GM19324 (cell line): ENCODE results near the gene CLCNKA.
"Not testable (repeated sequence)": the region's sequence is repeated elsewhere in the genome, so short reads cannot be mapped to it uniquely, and the experiment has no call there.

Experiments
- ATAC-seq: cut with Tn5 transposase; IDR thresholded peaks from one replicate; pipeline ENCODE4 v1.9.1; 2021; ENCODE audit warnings: mild to moderate bottlenecking, moderate library complexity; ENCODE audit not compliant: unreplicated experiment, low FRiP score

The CLCNKA gene

GRCh38 chr1:16017076-16017460 lies 4.8 kb upstream of the CLCNKA start:
- no peak for ATAC-seq

GRCh38 chr1:16017461-16018303 lies 4.2 kb upstream of the CLCNKA start, which contains the start of gene HSPB7:
HSPB7 (minus strand) TSS chr1:16018043; CDS start chr1:16017963, 80 bp downstream.
- ATAC-seq = no peak

GRCh38 chr1:16018308-16018707 lies 3.5 kb upstream of the CLCNKA start:
- no peak for ATAC-seq

GRCh38 chr1:16018749-16019643 lies 2.8 kb upstream of the CLCNKA start:
- ATAC-seq = no peak

GRCh38 chr1:16019644-16020277 lies 2.1 kb upstream of the CLCNKA start:
- ATAC-seq = no peak

- ATAC-seq = no peak
These were observed 1.5 kb upstream of the CLCNKA start for GRCh38 chr1:16020325-16020724.

- not testable (repeated sequence) for ATAC-seq
These were observed 958 bp upstream of the CLCNKA start for GRCh38 chr1:16020878-16021277.

GRCh38 chr1:16022393-16022792 lies 557 bp downstream of the CLCNKA start:
- no peak for ATAC-seq

GRCh38 chr1:16023050-16023653 lies 1.3 kb downstream of the CLCNKA start:
- no peak for ATAC-seq

GRCh38 chr1:16026302-16026701 lies 4.5 kb downstream of the CLCNKA start:
- not testable (repeated sequence) for ATAC-seq

- ATAC-seq = no peak
These were observed 5.1 kb downstream of the CLCNKA start for GRCh38 chr1:16026723-16027484.

- no peak for ATAC-seq
These were observed 6.6 kb downstream of the CLCNKA start for GRCh38 chr1:16028237-16029002.

- not testable (repeated sequence) for ATAC-seq
These were observed 7.1 kb downstream of the CLCNKA start for GRCh38 chr1:16029003-16029268.

GRCh38 chr1:16029288-16029687 lies 7.5 kb downstream of the CLCNKA start:
- ATAC-seq = no peak

- ATAC-seq = no peak
These were observed 9.7 kb downstream of the CLCNKA start for GRCh38 chr1:16031551-16031950.

GRCh38 chr1:16032388-16033102 lies 10.7 kb downstream of the CLCNKA start:
- ATAC-seq = no peak

- ATAC-seq = not testable (repeated sequence)
These were observed 11.3 kb downstream of the CLCNKA start for GRCh38 chr1:16033103-16033632.

GRCh38 chr1:16036461-16036860 lies 14.6 kb downstream of the CLCNKA start:
- ATAC-seq = not testable (repeated sequence)

GRCh38 chr1:16038620-16038912 lies 16.7 kb downstream of the CLCNKA start:
- ATAC-seq = no peak
